NCI-H2029 (cell line): Measurements from ENCODE around the gene NR4A3.

Experiments
- DNase-seq: peaks from one replicate; lab custom pipeline; 2025; lab: John Stamatoyannopoulos, UW

Gene NR4A3

GRCh38 chr9:99814359-99814758 is 7.3 kb upstream of the NR4A3 start:
- no peak for DNase-seq

- no peak for DNase-seq
Measured at GRCh38 chr9:99816392-99816791, 5.3 kb upstream of the NR4A3 start.

- DNase-seq: no peak
Measured at GRCh38 chr9:99818500-99818899, 3.2 kb upstream of the NR4A3 start.

- DNase-seq: peak; percentile 70
Measured at GRCh38 chr9:99819123-99819855, 2.4 kb upstream of the NR4A3 start.

GRCh38 chr9:99819856-99820684 is 1.6 kb upstream of the NR4A3 start:
- DNase-seq: peak; percentile 94

GRCh38 chr9:99820685-99821395 is 845 bp upstream of the NR4A3 start:
- DNase-seq: peak; percentile 61

- peak; percentile 7 for DNase-seq
Measured at GRCh38 chr9:99822109-99822805, 572 bp downstream of the NR4A3 start.

- DNase-seq: no peak
Measured at GRCh38 chr9:99822806-99823591, 1.3 kb downstream of the NR4A3 start.

GRCh38 chr9:99823681-99824377 is 2.1 kb downstream of the NR4A3 start:
- no peak for DNase-seq

GRCh38 chr9:99824378-99825171 is 2.9 kb downstream of the NR4A3 start:
- no peak for DNase-seq

- no peak for DNase-seq
Measured at GRCh38 chr9:99825172-99826046, 3.7 kb downstream of the NR4A3 start.

- no peak for DNase-seq
Measured at GRCh38 chr9:99826579-99826978, 4.9 kb downstream of the NR4A3 start.

- DNase-seq: no peak
Measured at GRCh38 chr9:99827244-99827643, 5.6 kb downstream of the NR4A3 start.

- DNase-seq: no peak
Measured at GRCh38 chr9:99828054-99828416, 6.3 kb downstream of the NR4A3 start.

GRCh38 chr9:99828417-99829176 is 6.9 kb downstream of the NR4A3 start:
- no peak for DNase-seq

- DNase-seq: no peak
Measured at GRCh38 chr9:99831857-99832557, 10.3 kb downstream of the NR4A3 start.

- DNase-seq: no peak
Measured at GRCh38 chr9:99832558-99832864, 10.8 kb downstream of the NR4A3 start.

GRCh38 chr9:99833735-99834134 is 12.1 kb downstream of the NR4A3 start:
- DNase-seq: no peak
